ENCODE results near the gene CYTH2.

The CYTH2 gene, protein sequence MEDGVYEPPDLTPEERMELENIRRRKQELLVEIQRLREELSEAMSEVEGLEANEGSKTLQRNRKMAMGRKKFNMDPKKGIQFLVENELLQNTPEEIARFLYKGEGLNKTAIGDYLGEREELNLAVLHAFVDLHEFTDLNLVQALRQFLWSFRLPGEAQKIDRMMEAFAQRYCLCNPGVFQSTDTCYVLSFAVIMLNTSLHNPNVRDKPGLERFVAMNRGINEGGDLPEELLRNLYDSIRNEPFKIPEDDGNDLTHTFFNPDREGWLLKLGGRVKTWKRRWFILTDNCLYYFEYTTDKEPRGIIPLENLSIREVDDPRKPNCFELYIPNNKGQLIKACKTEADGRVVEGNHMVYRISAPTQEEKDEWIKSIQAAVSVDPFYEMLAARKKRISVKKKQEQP

DNA sequence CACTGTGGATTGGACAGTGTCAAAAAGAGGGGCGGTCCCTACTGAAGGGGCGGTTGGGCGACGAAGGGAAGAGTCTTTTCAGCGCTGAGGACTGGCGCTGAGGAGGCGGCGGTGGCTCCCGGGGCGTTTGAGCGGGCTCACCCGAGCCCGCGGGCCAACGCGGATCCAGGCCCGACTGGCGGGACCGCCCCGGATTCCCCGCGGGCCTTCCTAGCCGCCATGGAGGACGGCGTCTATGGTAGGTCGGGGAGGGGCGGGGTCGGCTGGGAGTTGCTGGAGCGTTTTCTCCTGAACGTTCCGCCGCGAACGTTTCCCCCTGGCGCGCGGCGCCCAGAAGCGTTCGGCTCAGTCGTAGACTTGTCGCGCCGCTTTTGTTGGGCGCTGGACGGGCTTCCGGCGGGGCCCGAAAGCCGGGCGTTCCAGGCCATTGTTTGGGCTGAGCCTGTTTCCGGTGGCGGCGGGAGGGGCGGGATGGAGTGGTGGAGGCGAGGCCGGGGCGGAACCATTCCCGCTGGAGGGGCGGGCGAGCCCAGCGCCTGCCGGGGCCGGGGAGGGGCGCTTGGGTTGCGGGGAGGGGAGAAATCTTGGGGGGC, at the start of gene CYTH2:
Gene CYTH2 (plus strand): TSS at position 81 of the 593 bp plus-strand sequence. CDS start 139 bp downstream, at position 220.
- peaks cover 43% of the 10 kb centered on the region for H3K36me3 ChIP-seq (ENCODE audit: insufficient read depth, low read length)
- peaks cover 21% of the 10 kb centered on the region for H3K4me1 ChIP-seq (ENCODE audit: insufficient read depth, low read length)
- no peaks in the 10 kb centered on the region for H3K9me3 ChIP-seq (ENCODE audit: low read length)
- H3K27ac ChIP-seq (ENCODE audit: low read depth, low read length) = peak within 1 kb of the TSS; percentile 70
- H3K27me3 ChIP-seq (ENCODE audit: control insufficient read depth in 1 of 2, insufficient read depth in 2 of 2, low read length in 2 of 2) = no peaks in the 10 kb centered on the region
- peak within 1 kb of the TSS; percentile 65 for H3K9ac ChIP-seq (ENCODE audit: low read length)
- H3K4me3 ChIP-seq (ENCODE audit: low read depth in 1 of 2, low read length in 2 of 2) = peak within 1 kb of the TSS; percentile 82

DNA sequence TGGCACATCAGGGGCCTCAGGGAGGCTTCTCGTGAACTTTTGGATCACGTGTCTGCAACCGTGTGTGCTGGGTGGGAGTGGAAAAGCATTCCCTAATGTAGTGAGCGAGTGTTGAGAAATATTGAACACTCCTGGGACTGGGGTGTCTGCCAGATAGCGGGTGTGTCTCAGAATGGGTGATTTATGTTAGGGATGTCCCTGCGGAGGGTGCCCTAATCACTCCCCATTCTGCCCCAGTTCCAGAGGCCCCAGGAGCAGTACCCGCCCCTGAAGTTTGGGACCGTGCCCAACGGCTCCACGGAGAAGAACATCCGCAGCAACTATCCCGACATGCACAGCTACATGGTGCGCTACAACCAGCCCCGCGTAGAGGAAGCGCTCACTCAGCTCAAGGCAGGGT, 47.6 kb upstream of the CYTH2 start:
- Histone ChIP-seq H3K9ac (ENCODE audit: low read length) (no peak overlapping the region), H3K4me1 (ENCODE audit: insufficient read depth, low read length) (no peaks in the 10 kb centered on the region), H3K36me3 (ENCODE audit: insufficient read depth, low read length) (no peaks in the 10 kb centered on the region), H3K27me3 (ENCODE audit: control insufficient read depth in 1 of 2, insufficient read depth in 2 of 2, low read length in 2 of 2) (peaks cover 0 to 7% of the 10 kb centered on the region in 2 donors), H3K9me3 (ENCODE audit: low read length) (no peaks in the 10 kb centered on the region), H3K4me3 (ENCODE audit: low read depth in 1 of 2, low read length in 2 of 2) (no peak overlapping the region), H3K27ac (ENCODE audit: low read depth, low read length) (no peak overlapping the region)

DNA sequence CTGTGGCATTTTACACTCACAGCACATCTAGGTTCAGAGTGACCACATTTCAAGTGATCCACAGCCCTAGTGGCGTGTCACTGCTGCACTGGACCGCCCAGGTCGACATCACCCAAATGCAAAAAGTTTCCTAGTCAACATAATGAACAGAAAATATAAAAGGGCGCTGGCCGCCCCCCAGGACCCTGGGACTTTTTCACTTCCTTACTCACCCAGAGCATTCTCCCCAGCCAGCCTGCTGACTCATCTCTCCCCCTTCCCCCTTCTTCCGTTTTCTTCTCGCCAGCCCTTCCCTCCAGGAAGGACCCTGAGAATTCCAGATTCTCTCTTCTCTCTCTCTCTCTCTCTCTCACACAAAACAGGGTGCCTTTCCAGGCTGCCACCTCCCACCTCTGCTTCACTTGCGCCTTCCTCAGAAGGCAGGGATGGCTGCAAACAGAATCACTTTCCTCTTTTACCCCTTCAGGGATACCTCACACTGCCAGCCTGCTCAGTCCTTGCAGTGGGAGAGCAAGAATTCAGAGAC, 44.4 kb upstream of the CYTH2 start:
- no peak overlapping the region for H3K9ac ChIP-seq (ENCODE audit: low read length)
- no peaks in the 10 kb centered on the region for H3K9me3 ChIP-seq (ENCODE audit: low read length)
- H3K4me3 ChIP-seq (ENCODE audit: low read depth in 1 of 2, low read length in 2 of 2) = no peak overlapping the region
- no peaks in the 10 kb centered on the region for H3K27me3 ChIP-seq (ENCODE audit: control insufficient read depth in 1 of 2, insufficient read depth in 2 of 2, low read length in 2 of 2)
- H3K36me3 ChIP-seq (ENCODE audit: insufficient read depth, low read length) = no peaks in the 10 kb centered on the region
- H3K4me1 ChIP-seq (ENCODE audit: insufficient read depth, low read length) = no peaks in the 10 kb centered on the region
- H3K27ac ChIP-seq (ENCODE audit: low read depth, low read length) = no peak overlapping the region

DNA sequence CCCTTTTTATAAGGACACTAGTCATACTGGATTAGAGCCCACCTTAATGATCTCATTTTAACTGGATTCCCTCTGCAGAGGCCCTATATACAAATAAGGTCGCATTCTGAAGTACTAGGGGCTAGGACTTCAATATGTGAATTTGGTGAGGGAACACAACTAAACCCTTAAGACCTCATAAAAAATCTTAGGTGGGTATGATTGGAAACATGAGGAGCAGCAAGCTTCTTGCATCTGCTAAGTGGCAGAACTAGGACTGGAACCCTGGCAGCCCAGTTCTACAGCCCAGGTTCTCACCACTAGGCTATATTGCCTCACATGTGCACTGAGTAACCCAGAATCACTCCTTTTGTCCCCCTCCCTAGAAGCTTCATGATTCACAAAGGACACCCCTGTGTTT, 40.5 kb upstream of the CYTH2 start:
- no peaks in the 10 kb centered on the region for H3K9me3 ChIP-seq (ENCODE audit: low read length)
- no peak overlapping the region for H3K9ac ChIP-seq (ENCODE audit: low read length)
- no peaks in the 10 kb centered on the region for H3K4me1 ChIP-seq (ENCODE audit: insufficient read depth, low read length)
- no peak overlapping the region for H3K27ac ChIP-seq (ENCODE audit: low read depth, low read length)
- H3K27me3 ChIP-seq (ENCODE audit: control insufficient read depth in 1 of 2, insufficient read depth in 2 of 2, low read length in 2 of 2) = no peaks in the 10 kb centered on the region
- H3K36me3 ChIP-seq (ENCODE audit: insufficient read depth, low read length) = no peaks in the 10 kb centered on the region
- no peak overlapping the region for H3K4me3 ChIP-seq (ENCODE audit: low read depth in 1 of 2, low read length in 2 of 2)

DNA sequence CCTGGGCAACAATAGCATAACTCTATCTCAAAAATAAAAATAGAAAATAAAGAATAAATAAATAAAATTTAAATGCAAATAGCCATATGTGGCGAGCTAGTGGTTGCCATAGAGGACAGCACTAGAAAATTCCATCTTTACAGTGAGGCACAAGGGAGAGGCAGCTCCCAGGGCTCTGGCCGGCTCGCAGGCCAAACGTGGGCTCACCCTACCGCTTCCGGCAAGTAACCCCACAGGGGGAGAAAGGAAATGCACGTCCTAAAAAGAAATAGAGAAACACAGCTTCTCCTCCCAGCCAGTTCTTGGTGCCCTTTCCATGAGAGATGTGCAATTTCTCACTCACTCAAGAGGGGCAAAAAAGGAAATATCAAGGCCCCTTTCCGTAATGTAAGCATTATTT, 35.8 kb upstream of the CYTH2 start:
- Histone ChIP-seq H3K4me3 (ENCODE audit: low read depth in 1 of 2, low read length in 2 of 2) (no peak overlapping the region), H3K4me1 (ENCODE audit: insufficient read depth, low read length) (no peaks in the 10 kb centered on the region), H3K36me3 (ENCODE audit: insufficient read depth, low read length) (no peaks in the 10 kb centered on the region), H3K9ac (ENCODE audit: low read length) (no peak overlapping the region), H3K9me3 (ENCODE audit: low read length) (no peaks in the 10 kb centered on the region), H3K27ac (ENCODE audit: low read depth, low read length) (no peak overlapping the region), H3K27me3 (ENCODE audit: control insufficient read depth in 1 of 2, insufficient read depth in 2 of 2, low read length in 2 of 2) (peaks cover 0 to 5% of the 10 kb centered on the region in 2 donors)

DNA sequence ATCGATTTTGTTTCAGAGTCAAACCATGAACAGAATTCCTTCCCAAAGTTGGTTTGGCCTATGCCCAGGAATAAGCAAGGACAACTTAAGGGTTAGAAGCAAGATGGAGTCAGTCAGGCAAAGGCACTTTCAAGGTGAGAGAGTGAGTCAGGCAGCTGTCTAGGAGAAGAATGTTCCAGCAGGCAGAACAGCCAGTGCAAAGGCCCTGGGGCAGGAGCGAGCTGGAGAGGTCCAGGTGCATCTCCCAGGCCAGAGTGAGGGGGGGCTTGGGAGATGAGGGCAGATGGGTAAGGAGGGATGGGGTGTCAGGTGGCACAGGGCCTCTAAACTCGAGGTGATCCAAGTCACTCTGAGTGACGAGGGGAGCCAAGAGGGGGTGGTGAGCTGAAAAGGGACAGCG, 32.6 kb upstream of the CYTH2 start:
- peaks cover 0 to 11% of the 10 kb centered on the region in 2 donors for H3K27me3 ChIP-seq (ENCODE audit: control insufficient read depth in 1 of 2, insufficient read depth in 2 of 2, low read length in 2 of 2)

DNA sequence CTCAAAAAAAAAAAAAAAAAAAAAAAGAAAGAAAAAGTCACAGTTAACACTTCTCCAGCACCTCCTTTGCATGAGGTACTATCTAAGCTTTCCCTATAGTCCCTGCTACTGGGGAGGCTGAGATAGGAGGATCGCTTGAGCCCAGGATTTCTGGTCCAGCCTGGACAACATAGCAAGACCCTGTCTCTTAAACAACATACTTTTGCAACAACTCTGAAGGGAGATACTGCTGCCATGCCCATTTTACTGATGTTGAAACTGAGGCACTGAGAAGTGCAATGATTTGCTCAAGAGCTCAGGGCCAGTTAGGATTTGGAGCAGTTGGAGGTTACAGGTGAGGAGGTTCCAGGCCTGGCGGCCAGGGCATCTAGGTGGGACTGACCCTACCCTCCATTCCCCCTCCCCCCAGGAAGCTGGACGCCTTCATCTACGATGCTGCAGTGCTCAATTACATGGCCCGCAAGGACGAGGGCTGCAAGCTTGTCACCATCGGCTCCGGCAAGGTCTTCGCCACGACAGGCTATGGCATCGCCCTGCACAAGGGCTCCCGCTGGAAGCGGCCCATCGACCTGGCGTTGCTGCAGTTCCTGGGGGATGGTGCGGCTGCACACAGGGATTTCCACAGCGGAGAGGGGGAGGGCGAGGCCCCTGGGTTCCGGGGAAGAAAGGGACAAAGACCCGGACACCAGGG, 27.7 kb upstream of the CYTH2 start:
- Histone ChIP-seq H3K4me3 (ENCODE audit: low read depth in 1 of 2, low read length in 2 of 2) (no peak overlapping the region), H3K27ac (ENCODE audit: low read depth, low read length) (no peak overlapping the region), H3K9ac (ENCODE audit: low read length) (no peak overlapping the region), H3K27me3 (ENCODE audit: control insufficient read depth in 1 of 2, insufficient read depth in 2 of 2, low read length in 2 of 2) (peaks cover 15 to 29% of the 10 kb centered on the region in 2 donors), H3K36me3 (ENCODE audit: insufficient read depth, low read length) (no peaks in the 10 kb centered on the region), H3K9me3 (ENCODE audit: low read length) (no peaks in the 10 kb centered on the region), H3K4me1 (ENCODE audit: insufficient read depth, low read length) (peaks cover 18% of the 10 kb centered on the region)

More for the DNA sequence above, 32.6 kb upstream of the CYTH2 start:
- no peak overlapping the region for H3K9ac ChIP-seq (ENCODE audit: low read length)
- H3K36me3 ChIP-seq (ENCODE audit: insufficient read depth, low read length) = no peaks in the 10 kb centered on the region
- no peak overlapping the region for H3K4me3 ChIP-seq (ENCODE audit: low read depth in 1 of 2, low read length in 2 of 2)
- H3K4me1 ChIP-seq (ENCODE audit: insufficient read depth, low read length) = no peaks in the 10 kb centered on the region
- H3K27ac ChIP-seq (ENCODE audit: low read depth, low read length) = no peak overlapping the region
- H3K9me3 ChIP-seq (ENCODE audit: low read length) = no peaks in the 10 kb centered on the region

DNA sequence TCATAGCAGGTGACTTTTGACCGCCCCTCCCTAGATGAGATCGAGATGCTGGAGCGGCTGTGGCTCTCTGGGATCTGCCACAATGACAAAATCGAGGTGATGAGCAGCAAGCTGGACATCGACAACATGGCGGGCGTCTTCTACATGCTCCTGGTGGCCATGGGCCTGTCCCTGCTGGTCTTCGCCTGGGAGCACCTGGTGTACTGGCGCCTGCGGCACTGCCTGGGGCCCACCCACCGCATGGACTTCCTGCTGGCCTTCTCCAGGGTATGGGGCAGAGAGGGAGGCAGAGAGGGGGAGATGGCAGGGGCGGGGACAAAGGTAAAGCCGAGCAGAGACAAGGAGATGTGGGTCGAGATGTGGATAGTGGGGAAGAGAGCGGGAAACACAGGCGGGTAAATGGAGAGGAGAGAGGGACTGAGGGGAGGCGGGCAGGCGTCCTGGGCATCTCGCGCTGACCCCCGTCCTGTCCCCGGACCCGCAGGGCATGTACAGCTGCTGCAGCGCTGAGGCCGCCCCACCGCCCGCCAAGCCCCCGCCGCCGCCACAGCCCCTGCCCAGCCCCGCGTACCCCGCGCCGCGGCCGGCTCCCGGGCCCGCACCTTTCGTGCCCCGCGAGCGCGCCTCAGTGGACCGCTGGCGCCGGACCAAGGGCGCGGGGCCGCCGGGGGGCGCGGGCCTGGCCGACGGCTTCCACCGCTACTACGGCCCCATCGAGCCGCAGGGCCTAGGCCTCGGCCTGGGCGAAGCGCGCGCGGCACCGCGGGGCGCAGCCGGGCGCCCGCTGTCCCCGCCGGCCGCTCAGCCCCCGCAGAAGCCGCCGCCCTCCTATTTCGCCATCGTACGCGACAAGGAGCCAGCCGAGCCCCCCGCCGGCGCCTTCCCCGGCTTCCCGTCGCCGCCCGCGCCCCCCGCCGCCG, 26.8 kb upstream of the CYTH2 start:
- H3K9ac ChIP-seq (ENCODE audit: low read length) = no peak overlapping the region
- peaks cover 1% of the 10 kb centered on the region for H3K36me3 ChIP-seq (ENCODE audit: insufficient read depth, low read length)
- peaks cover 20% of the 10 kb centered on the region for H3K4me1 ChIP-seq (ENCODE audit: insufficient read depth, low read length)
- H3K27me3 ChIP-seq (ENCODE audit: control insufficient read depth in 1 of 2, insufficient read depth in 2 of 2, low read length in 2 of 2) = peaks cover 15 to 26% of the 10 kb centered on the region in 2 donors
- no peak overlapping the region for H3K4me3 ChIP-seq (ENCODE audit: low read depth in 1 of 2, low read length in 2 of 2)
- H3K27ac ChIP-seq (ENCODE audit: low read depth, low read length) = no peak overlapping the region
- H3K9me3 ChIP-seq (ENCODE audit: low read length) = no peaks in the 10 kb centered on the region

DNA sequence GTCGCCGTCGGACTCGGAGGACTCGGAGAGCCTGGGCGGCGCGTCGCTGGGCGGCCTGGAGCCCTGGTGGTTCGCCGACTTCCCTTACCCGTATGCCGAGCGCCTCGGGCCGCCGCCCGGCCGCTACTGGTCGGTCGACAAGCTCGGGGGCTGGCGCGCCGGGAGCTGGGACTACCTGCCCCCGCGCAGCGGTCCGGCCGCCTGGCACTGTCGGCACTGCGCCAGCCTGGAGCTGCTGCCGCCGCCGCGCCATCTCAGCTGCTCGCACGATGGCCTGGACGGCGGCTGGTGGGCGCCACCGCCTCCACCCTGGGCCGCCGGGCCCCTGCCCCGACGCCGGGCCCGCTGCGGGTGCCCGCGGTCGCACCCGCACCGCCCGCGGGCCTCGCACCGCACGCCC, 25.9 kb upstream of the CYTH2 start:
- H3K36me3 ChIP-seq (ENCODE audit: insufficient read depth, low read length) = peaks cover 7% of the 10 kb centered on the region
- H3K9ac ChIP-seq (ENCODE audit: low read length) = no peak overlapping the region
- H3K4me1 ChIP-seq (ENCODE audit: insufficient read depth, low read length) = peaks cover 20% of the 10 kb centered on the region
- peaks cover 15 to 26% of the 10 kb centered on the region in 2 donors for H3K27me3 ChIP-seq (ENCODE audit: control insufficient read depth in 1 of 2, insufficient read depth in 2 of 2, low read length in 2 of 2)
- H3K27ac ChIP-seq (ENCODE audit: low read depth, low read length) = no peak overlapping the region
- H3K9me3 ChIP-seq (ENCODE audit: low read length) = no peaks in the 10 kb centered on the region
- no peak overlapping the region for H3K4me3 ChIP-seq (ENCODE audit: low read depth in 1 of 2, low read length in 2 of 2)

DNA sequence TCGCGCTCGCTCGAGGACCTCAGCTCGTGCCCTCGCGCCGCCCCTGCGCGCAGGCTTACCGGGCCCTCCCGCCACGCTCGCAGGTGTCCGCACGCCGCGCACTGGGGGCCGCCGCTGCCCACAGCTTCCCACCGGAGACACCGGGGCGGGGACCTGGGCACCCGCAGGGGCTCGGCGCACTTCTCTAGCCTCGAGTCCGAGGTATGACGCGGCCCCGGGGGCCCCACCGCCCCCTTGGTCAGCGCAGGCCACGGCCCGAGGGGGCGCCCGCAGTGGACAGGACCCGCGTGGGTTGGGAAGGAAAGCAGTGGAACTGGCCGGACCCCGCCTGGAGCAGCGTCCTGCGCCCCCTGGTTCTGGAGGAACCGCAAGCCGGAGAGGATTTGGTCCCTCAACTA, 25.4 kb upstream of the CYTH2 start:
- H3K9me3 ChIP-seq (ENCODE audit: low read length) = no peaks in the 10 kb centered on the region
- no peak overlapping the region for H3K9ac ChIP-seq (ENCODE audit: low read length)
- H3K4me1 ChIP-seq (ENCODE audit: insufficient read depth, low read length) = peaks cover 20% of the 10 kb centered on the region
- H3K36me3 ChIP-seq (ENCODE audit: insufficient read depth, low read length) = peaks cover 12% of the 10 kb centered on the region
- peaks cover 15 to 26% of the 10 kb centered on the region in 2 donors for H3K27me3 ChIP-seq (ENCODE audit: control insufficient read depth in 1 of 2, insufficient read depth in 2 of 2, low read length in 2 of 2)
- no peak overlapping the region for H3K27ac ChIP-seq (ENCODE audit: low read depth, low read length)
- H3K4me3 ChIP-seq (ENCODE audit: low read depth in 1 of 2, low read length in 2 of 2) = no peak overlapping the region

Data from muscle layer of colon (tissue), 2 donors.